Gastroesophageal sphincter (tissue), 4 donors: Measurements from ENCODE around the gene HNRNPA2B1. TPM values are rescaled to one million over a fixed set of nuclear protein-coding genes. Genes with fewer than 3 reads are reported as not detected.
A peak's percentile ranks its signal among the peaks of the same experiment; 100 is the strongest.

Experiments
- ATAC-seq: fragments of 150-250 bp; one replicate; pipeline ENCODE4 v1.9.1; 2016; ENCODE audit warnings: mild to moderate bottlenecking, moderate library complexity
- H3K27ac ChIP-seq, 4 donors: fragments of 200-600 bp; sonication (generic) in 3 of 4; 1 replicate in 3 of 4; 2 replicates in 1 of 4; pipeline ENCODE4 v1.5.1; 2016 to 2019
- H3K27me3 ChIP-seq: fragments of 200-600 bp; sonication (generic); one replicate; pipeline ENCODE4 v1.5.1; 2019
- H3K36me3 ChIP-seq, 2 donors: fragments of 200-600 bp; sonication (generic); one replicate each; pipeline ENCODE4 v1.5.1; 2019; ENCODE audit warnings: control low read depth in 1 of 2
- H3K4me1 ChIP-seq, 3 donors: fragments of 200-600 bp; sonication (generic); 1 replicate in 2 of 3; 2 replicates in 1 of 3; pipeline ENCODE4 v1.5.1; 2016 to 2019; ENCODE audit warnings: control low read depth in 2 of 3
- H3K4me3 ChIP-seq, 2 donors: fragments of 200-600 bp; sonication (generic); one replicate each; pipeline ENCODE4 v1.5.1; 2019; ENCODE audit warnings: mild to moderate bottlenecking in 1 of 2, moderate library complexity in 1 of 2
- H3K9me3 ChIP-seq, 3 donors: fragments of 200-600 bp; sonication (generic); one replicate each; pipeline ENCODE4 v1.5.1; 2017 to 2019; ENCODE audit warnings: control low read depth in 2 of 3
- EP300 ChIP-seq: sonication (generic); formaldehyde crosslinking; IDR thresholded peaks from one replicate; pipeline ENCODE4 v1.6.1; 2017; ENCODE audit warnings: antibody characterized with exemption, mild to moderate bottlenecking
- POLR2A ChIP-seq, 2 donors: fragments of 450-650 bp; IDR thresholded peaks; one replicate each; pipeline ENCODE4 v1.6.1; 2017; ENCODE audit warnings: antibody characterized with exemption in 2 of 2, mild to moderate bottlenecking in 2 of 2, moderate library complexity in 1 of 2
- POLR2AphosphoS5 ChIP-seq: sonication (generic); formaldehyde crosslinking; IDR thresholded peaks from one replicate; pipeline ENCODE4 v1.6.1; 2017; ENCODE audit warnings: antibody characterized with exemption
- WGBS, 2 donors: methylation state at CpG; one replicate each; pipeline ENCODE4 v1.1.5; 2018; ENCODE audit warnings: low coverage in 1 of 2; 5-methylcytosine and 5-hydroxymethylcytosine counted together
- total RNA-seq, 4 donors: library from RNA; depleted of rRNA; stranded (reverse); fragments of >200 nt; gene quantifications; one replicate each; pipeline ENCODE4 v1.1.0, GENCODE V29; 2016
- TF ChIP-seq, protein P1 (sequence below), 4 experiments: fragments of 200-600 bp in 2 of 4; fragments of 450-650 bp in 2 of 4; sonication (generic) in 1 of 4; IDR thresholded peaks; one replicate each; pipeline ENCODE4 v1.5.1; 2017 to 2019; ENCODE audit warnings: antibody characterized with exemption in 4 of 4, mild to moderate bottlenecking in 2 of 4, moderate library complexity in 2 of 4

The HNRNPA2B1 gene
- total RNA-seq, 4 donors from 2014 or later = 171 to 210 (median 189) TPM

DNA sequence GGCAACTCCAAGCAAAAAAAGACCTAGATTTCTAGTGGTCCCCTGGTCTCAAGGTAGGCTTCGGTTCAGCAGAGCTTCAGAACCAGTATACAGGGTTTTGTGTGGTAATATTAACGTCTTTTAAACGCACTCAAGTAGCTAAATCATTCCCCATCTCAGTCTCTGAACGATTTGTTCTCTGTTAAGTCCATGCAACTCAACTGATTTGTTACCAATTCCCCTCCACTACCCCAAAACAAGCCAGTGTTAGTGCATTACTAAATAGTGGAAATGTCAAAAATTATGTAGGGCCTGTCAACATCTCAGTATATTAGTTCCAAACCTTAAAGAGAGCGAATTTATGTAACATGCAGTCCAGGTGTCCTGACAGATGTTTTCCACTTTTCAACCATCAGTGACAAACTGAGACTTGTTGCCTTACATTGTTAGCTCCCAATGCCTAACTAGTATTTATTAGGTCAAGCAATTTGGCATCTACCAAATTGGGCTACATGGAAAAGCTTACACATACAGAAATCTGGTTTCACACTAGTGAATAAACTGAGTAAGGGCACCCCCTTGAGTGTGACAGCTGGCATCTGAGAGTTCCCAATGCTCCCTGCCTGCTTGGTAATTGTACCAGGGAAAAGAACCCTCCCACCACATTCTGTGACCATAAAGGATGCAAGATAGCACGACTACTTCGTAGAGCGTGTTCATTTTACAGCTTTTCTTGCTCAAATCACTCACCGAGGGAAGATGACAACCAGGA, 12.2 kb downstream of the HNRNPA2B1 start:
- TF ChIP-seq POLR2AphosphoS5 = no peak
- TF ChIP-seq EP300 = no peak
- TF ChIP-seq POLR2A (IDR thresholded peaks at IDR 0.05) = no peak
- TF ChIP-seq, protein P1, sequence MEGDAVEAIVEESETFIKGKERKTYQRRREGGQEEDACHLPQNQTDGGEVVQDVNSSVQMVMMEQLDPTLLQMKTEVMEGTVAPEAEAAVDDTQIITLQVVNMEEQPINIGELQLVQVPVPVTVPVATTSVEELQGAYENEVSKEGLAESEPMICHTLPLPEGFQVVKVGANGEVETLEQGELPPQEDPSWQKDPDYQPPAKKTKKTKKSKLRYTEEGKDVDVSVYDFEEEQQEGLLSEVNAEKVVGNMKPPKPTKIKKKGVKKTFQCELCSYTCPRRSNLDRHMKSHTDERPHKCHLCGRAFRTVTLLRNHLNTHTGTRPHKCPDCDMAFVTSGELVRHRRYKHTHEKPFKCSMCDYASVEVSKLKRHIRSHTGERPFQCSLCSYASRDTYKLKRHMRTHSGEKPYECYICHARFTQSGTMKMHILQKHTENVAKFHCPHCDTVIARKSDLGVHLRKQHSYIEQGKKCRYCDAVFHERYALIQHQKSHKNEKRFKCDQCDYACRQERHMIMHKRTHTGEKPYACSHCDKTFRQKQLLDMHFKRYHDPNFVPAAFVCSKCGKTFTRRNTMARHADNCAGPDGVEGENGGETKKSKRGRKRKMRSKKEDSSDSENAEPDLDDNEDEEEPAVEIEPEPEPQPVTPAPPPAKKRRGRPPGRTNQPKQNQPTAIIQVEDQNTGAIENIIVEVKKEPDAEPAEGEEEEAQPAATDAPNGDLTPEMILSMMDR (IDR thresholded peaks at IDR 0.05) = no peak
- Histone ChIP-seq H3K27ac (no peak overlapping the region), H3K4me1 (peaks cover 3 to 50% (median 15%) of the 10 kb centered on the region in 3 donors), H3K4me3 (no peak overlapping the region), H3K9me3 (no peaks in the 10 kb centered on the region), H3K36me3 (peaks cover 36 to 70% of the 10 kb centered on the region in 2 donors), H3K27me3 (no peaks in the 10 kb centered on the region)
- no peak for ATAC-seq
- 78 to 84% methylated on average over 9 of the region's 9 CpGs for WGBS, 2 donors

DNA sequence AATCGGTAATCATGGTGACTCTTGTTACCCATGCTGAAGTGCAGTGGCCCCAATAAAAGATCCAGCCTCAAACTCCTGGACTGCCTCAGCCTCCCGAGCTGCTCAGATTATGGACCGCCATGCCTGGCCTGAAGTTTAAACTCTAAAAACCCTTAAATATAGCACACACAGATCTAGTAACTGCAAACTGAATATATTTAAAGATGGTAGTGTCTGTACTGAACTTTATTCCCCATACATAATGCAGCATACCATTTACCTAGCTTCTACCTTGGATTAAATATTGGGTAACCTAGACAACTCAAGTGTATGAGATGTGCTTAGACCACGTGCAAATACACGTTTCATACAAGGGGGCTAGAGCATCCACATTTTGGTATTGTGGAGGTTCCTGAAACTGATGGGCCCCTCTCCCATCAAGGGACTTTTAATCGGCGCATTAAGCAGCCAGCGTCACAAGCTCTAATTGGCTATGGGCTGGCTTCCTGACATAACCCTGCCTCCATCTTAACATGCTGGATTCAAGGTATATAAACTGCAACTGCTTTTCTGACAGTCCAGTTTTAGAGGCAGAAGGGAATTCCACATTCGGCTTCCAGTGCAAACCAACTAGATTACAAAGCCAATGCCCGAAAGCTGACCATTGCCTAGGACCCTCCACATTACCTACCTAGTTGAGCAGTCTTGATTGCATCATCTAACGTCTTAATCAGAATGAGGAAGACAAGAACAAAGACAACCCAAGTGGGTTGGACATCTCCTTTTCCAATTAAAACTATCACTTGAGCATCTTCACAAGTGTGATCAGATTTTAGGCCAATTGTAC, 13.0 kb downstream of the HNRNPA2B1 start:
- H3K4me1 ChIP-seq = peaks cover under 1 to 50% (median 8%) of the 10 kb centered on the region in 3 donors
- peak overlapping the region in 1 of 4 donors; percentile 20 for H3K27ac ChIP-seq
- no peak overlapping the region for H3K4me3 ChIP-seq
- ATAC-seq = no peak
- 58 to 79% methylated on average over 5 to 6 of the region's 11 CpGs for WGBS, 2 donors
- H3K27me3 ChIP-seq = no peaks in the 10 kb centered on the region
- H3K9me3 ChIP-seq = no peaks in the 10 kb centered on the region
- peaks cover 30 to 63% of the 10 kb centered on the region in 2 donors for H3K36me3 ChIP-seq
- no peak for TF ChIP-seq POLR2A (IDR thresholded peaks at IDR 0.05)
- TF ChIP-seq POLR2AphosphoS5 = no peak
- TF ChIP-seq, protein P1 (IDR thresholded peaks at IDR 0.05) = no peak
- TF ChIP-seq EP300 = no peak

DNA sequence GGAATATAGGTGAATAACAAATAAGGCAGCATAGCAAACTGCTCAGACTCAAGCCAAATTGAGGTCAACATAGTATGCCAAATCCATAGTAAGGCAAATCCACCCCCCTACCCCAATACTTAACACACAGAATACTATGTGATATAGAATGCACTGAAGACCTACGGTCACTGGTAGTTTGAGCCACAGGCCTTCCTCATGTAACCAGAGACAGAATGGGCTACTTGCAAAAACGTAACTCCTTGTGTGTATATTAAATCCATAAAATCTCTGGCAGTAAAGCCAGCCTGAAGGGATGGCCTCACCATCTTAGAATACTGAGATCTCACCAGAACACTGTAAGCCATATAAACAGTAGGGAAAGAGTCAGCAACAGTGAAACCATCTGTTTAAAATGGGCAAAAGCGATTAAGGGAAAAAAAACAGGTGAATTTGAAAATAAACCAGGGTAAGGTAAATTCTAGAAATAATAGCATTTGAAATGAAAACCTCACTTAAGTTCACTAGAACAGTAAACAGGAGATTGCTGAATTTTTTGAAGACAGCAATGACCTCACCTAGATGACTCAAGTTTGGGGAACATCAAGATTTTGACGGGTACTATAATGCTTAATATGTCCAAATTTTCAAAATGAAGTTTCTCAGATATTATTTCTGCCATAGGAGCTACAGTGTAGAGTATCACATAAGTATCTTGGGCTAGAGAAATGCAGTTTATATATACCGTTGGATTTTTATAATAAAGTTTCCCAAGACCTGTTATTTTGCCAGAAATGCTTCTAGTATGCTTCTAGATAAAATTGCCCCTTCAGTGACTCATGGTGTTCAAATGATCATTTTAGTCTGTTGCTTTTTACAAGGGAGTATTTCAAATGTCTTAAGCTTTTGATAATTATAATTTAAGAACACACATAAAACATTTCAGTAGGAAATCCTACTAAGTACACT, 13.9 kb downstream of the HNRNPA2B1 start:
- peak overlapping the region in 1 of 4 donors; percentile 15 for H3K27ac ChIP-seq
- WGBS, 2 donors = 68 to 75% methylated on average over 5 of the region's 5 CpGs
- H3K4me1 ChIP-seq = peaks cover 0 to 50% (median 0%) of the 10 kb centered on the region in 3 donors
- H3K9me3 ChIP-seq = no peaks in the 10 kb centered on the region
- no peak for ATAC-seq
- TF ChIP-seq, protein P1 (IDR thresholded peaks at IDR 0.05) = no peak
- TF ChIP-seq POLR2AphosphoS5 = peak; percentile 16
- H3K27me3 ChIP-seq = no peaks in the 10 kb centered on the region
- peaks cover 22 to 53% of the 10 kb centered on the region in 2 donors for H3K36me3 ChIP-seq
- no peak overlapping the region for H3K4me3 ChIP-seq

DNA sequence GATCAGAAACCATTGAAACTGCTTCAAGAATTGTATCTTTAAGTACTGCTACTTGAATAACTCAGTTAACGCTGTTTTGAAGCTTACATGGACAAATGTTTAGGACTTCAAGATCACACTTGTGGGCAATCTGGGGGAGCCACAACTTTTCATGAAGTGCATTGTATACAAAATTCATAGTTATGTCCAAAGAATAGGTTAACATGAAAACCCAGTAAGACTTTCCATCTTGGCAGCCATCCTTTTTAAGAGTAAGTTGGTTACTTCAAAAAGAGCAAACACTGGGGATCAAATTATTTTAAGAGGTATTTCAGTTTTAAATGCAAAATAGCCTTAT, 14.7 kb downstream of the HNRNPA2B1 start:
- no peak for ATAC-seq

More for the DNA sequence above, 14.7 kb downstream of the HNRNPA2B1 start:
- no peaks in the 10 kb centered on the region for H3K27me3 ChIP-seq
- TF ChIP-seq POLR2AphosphoS5 (no peak), EP300 (no peak), POLR2A (IDR thresholded peaks at IDR 0.05) (no peak)
- TF ChIP-seq, protein P1 (IDR thresholded peaks at IDR 0.05) = no peak
- peaks cover 0 to 46% (median 0%) of the 10 kb centered on the region in 3 donors for H3K4me1 ChIP-seq
- H3K27ac ChIP-seq = no peak overlapping the region
- 78 to 100% methylated on average over 1 of the region's 1 CpG for WGBS, 2 donors
- H3K36me3 ChIP-seq = peaks cover 20 to 45% of the 10 kb centered on the region in 2 donors
- H3K4me3 ChIP-seq = no peak overlapping the region
- H3K9me3 ChIP-seq = no peaks in the 10 kb centered on the region
